22Rv1 (cell line): Measurements from ENCODE around the gene RIPOR1.

ENCODE experiments used
- CTCF ChIP-seq: fragments of 450-650 bp; IDR thresholded peaks from 2 replicates; pipeline ENCODE4 v1.5.1; 2017; ENCODE audit warnings: mild to moderate bottlenecking
- ZFX ChIP-seq: fragments of 450-650 bp; IDR thresholded peaks from 2 replicates; pipeline ENCODE4 v1.6.1; 2017; ENCODE audit warnings: antibody characterized with exemption, borderline replicate concordance

- no peak for TF ChIP-seq CTCF
- TF ChIP-seq ZFX: no peak
Observed at GRCh38 chr16:67580202-67580601, 51.6 kb downstream of the RIPOR1 start.
